Measurements from ENCODE around the gene CPSF6.
"Not testable (repeated sequence)": the region's sequence is repeated elsewhere in the genome, so short reads cannot be mapped to it uniquely, and the experiment has no call there.

Gene CPSF6, protein sequence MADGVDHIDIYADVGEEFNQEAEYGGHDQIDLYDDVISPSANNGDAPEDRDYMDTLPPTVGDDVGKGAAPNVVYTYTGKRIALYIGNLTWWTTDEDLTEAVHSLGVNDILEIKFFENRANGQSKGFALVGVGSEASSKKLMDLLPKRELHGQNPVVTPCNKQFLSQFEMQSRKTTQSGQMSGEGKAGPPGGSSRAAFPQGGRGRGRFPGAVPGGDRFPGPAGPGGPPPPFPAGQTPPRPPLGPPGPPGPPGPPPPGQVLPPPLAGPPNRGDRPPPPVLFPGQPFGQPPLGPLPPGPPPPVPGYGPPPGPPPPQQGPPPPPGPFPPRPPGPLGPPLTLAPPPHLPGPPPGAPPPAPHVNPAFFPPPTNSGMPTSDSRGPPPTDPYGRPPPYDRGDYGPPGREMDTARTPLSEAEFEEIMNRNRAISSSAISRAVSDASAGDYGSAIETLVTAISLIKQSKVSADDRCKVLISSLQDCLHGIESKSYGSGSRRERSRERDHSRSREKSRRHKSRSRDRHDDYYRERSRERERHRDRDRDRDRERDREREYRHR

DNA sequence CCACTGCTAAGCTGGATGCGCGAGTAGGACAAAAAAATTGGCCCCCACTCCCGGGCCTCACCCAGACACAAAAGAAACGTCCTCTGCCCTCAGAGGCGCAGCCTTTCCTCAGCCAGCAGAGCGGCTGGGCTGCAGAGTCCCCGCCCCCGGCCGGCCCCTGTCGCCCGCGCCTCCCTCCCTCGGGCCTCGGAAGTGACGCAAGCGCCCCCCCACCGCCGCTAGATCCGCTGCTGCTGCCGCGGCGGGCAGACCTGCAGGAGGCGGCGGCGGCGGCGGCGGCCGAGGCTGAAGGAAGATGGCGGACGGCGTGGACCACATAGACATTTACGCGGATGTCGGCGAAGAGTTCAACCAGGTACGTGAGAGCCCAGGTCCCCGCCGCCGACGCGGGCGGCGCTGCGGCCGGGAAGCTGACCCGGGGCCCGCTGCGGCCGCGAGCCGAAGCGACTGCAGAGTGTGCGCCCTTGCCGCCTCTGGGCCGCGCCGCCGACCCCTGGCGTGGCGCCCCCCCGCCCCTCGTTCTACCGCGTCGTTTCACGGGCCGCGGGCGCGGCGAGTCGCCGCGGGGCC, at the start of gene CPSF6:
TSS of gene CPSF6 (plus strand) at position 218 of the 570 bp plus-strand sequence. CDS start at position 296, 78 bp downstream.
- DNase-seq: peak; percentile 100

DNA sequence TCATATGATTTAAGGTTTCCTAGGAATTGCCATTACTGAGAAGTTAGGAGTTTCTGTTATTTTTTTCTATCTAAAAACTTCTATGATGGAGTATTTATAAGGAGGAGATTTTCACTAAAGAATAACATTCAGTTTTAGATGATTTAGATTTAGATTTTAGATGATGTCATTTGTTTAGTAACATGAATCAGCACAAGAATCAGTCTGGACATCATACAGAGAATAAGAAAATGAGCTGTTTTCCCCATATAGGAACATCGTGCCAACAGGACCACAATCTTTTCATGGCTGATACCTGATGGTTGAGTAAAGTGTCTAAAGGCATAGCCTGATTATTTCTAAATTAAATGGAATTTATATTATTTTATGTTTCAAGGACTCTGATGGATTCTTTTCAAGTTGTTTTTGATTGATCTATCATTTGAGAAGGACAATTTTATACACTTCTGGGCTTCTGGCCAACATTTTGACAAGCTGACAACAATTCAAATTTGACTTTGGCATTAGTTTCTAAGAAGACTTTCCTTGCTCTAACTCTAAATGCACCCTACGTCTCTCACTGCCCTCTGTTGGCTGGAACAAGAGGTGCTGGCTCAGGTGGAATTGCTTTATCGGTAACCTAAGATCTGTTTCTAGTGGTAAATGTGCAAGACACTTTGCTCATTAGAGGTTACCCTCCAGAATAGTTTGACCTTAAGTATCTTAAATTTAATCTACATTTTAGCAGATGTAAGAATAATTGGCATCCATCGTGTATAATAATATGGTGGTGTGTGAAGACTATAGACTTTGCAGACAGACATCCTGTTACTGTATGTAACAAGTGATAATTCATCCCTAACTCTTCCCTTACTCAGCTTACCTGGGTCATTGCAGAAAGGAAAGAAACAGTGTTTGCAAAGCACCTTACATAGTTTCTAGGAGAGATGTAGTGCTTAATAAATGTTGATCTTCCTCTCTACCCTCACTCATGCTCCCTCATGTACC, 42.8 kb upstream of the CPSF6 start:
- no peak for DNase-seq

DNA sequence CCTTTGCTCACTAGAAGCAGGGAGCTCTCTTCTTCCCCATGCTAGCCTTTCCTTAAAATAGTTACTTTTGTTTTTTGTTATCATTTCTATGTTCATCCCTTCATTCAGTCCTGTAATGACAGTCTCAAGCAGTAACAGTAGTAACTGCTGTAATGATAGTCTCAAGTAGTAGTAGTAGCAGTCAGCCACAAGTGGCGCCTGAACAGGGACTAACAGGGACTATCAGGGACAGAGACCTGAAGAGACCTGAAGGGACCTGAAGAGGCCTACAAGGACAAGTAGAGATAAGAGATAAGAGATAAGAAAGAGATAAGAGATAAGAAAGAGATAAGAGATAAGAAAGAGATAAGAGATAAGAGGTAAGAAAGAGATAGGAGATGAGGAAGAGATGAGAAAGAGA, 39.4 kb upstream of the CPSF6 start:
- not testable (repeated sequence) for DNase-seq

DNA sequence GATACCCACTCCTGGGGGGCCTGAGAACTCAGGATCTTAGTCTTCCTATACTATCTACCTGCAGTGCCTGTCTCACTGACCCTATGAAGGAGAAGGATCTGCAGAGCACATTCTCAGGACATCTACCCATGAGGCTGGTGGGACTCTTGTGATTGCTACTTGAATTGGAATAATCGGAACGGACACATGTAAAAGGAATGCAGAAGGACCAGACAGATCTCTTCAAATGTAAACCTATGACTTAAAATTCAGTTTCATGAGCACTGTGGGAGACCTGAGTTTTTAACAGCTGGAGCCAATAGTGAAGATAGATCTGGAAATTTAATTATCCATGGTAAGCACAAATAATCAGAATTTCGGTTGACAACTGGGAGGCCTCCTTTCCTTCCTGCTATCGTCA, 35.2 kb upstream of the CPSF6 start:
- DNase-seq: no peak

DNA sequence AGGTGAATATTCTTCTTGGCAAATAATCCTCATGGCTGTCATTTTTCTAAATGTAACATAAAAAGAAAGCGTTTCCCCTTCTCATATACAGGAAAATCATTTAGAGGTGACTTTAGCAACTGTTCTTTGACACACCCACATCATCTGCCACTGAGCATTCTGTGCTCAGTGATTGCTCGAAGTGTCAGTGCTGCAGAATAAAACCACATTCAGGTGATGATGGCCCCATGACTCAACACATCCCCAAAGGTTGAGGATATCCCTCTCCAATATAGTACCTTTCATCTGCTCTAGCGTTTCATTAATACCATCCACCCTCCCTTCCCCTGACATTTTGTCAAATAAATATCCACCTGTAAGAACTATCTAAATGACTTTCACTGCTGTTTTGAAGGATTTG, 28.7 kb upstream of the CPSF6 start:
- no peak for DNase-seq

DNA sequence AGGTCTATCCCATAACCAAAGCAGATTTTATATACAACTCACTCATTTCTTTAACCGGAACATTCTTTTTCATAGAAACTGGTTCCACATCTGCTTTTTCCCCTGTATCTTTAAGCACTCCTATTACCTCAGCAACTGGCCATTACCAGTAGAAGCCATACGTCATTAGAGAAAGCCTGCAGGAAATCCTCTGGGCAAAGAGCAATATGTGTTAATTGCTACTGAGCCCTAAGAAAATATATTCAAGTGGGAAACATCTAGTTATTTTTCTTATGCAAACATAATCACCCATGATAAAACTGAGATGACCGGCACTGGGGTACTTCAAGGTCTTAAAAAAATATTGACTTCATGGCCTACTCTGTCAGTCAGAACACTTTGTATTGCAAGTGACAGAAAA, 28.2 kb upstream of the CPSF6 start:
- no peak for DNase-seq

DNA sequence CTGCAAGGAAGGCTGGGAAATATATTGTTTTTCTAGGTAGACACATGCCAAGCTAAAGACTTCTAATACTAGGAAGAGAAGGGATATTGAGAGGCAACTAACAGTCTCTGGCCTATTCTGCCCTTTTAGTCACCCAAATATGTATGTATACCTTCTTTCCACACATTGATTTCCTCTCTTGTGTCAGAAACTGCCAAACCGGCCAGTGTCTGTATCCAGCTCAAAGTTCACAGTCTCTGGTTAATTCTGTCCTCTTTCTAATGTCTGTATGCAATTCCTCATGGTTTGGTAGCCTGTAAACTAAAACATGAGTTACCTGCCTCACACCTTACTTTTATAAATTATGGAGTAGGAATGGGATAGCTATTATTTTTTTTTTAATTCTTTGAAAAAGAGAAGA, 25.2 kb upstream of the CPSF6 start:
- no peak for DNase-seq

DNA sequence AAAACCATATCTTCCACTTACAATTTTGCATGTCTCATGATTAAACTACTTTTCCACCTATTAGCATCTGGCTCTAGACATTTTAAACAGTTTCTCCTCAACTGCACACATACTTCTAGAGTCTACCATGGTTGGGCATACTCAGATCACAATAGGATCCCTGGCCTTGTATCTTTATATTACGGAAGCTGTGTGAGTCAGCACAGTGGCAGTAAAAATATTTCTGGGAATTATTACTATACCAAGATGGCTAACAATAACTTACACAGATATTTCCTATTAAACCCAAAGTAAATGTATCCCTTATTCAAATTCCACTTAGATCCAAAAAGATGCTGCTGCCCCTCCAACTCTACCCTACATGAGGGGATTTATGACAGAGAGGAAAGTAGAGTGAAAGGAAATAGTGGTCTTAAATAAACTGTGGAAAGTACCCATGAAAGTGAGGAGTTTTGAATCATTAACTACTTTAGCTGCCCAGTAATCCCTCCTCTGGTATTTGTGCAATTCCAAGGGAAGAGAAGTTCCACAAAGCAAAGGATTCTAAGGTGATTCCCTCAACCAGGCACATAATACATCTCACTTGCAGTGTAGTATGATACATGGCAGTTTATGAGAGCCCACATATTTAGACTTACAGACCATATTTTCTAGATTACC, 14.0 kb upstream of the CPSF6 start:
- DNase-seq: no peak

DNA sequence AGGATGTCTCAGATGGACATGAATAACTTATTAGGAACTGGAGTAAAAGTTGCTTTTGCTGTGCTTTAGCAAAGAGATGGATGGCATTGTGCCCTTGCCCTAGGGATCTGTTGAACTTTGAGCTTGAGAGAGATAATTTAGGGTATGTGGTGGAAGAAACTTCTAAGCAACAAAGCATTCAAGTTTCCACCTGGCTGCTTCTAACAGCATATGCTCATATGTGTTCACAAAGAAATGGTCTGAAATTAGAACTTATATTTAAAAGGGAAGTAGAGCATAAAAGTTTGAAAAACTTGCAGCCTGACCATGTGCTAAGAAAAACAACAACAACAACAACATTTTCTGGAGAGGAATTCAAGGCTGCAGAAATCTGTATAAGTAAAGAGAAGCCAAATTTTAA, 7.9 kb upstream of the CPSF6 start:
- no peak for DNase-seq

DNA sequence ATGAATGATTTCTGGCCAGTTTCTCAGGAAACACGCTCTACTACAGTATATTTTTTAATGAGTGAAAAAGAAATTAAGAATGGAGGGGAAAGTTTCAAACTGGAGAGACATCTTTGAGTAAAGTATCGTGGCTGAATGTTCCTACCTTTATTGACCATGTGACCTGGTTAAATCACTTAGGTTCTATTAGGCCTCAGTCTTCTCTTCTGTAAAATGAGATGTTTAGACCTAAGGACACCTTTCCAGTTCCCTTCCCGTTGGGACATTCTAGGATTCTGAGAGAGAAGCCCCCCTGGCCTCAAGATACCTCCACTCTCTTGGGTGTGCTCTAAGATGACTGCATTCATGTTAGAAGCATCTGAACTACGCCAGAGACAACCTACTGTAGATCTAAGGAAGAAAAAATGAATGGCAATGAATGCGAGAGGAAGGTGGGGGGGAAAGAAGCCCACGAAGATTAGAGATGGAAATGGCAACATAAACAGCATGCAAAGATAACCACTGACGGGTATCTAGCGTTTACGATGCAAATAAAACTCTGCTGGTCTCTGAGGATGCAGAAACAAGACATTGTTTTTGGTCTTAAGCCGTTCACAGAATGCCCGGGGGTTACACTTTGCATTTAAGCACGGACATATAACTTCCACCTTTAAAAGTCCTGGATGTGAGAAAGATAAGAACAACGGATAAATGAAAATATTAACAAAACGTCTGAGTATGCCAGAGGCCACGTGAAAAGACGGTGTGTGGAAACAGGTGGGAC, 599 bp upstream of the CPSF6 start:
- no peak for DNase-seq

DNA sequence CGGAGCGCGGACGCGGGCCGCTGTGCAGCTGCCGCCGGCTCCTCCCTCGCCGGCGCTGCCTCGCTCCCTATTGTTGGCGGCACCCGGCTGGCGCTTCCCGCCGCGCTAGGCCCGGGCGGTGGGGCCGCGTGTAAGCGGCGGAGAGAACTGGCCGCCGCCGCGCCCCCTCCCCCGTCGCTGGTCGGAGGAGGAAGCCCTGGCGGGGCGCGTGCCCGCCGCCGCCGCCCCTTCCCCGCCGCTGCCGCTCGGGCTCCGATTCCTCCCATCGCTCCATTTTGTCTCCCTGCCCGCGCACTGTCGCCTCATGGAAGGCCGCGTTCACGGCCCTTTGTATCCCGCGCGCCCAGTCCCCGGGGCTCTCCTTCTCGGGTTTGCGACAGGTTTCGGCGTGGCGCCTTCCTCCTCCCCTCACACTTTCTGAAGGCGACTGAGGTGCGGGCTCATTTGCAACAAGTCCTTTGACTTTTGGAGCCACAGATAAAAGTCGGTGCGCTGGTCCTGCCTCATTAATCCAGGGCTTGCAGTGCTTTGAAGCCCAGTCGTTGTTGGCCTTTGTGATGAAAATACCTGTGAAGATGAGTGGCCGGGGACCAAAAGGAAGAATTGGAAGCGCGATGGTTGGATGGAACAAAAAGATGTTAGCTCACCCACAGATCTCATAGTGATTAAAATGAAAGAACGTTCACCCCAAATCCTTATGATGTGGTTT, 707 bp downstream of the CPSF6 start:
- DNase-seq: peak; percentile 99

DNA sequence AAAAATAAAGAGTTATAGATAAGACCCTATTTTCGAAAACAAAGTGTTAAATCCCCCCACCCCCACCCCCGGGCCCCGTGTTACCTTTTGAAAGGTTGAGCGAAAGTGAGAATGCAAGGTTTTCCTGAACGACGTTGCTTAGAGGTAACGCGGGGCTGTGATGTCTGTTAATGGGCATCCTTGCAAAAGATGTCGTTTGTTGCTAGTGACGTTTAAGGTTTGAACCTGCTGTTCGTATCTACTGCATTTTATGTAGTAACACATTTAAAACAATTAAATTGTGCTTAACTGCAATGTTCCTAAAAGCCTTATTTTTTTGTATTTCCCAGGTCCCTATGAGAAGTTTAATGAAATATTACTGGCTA, 1.2 kb downstream of the CPSF6 start:
- DNase-seq: no peak

DNA sequence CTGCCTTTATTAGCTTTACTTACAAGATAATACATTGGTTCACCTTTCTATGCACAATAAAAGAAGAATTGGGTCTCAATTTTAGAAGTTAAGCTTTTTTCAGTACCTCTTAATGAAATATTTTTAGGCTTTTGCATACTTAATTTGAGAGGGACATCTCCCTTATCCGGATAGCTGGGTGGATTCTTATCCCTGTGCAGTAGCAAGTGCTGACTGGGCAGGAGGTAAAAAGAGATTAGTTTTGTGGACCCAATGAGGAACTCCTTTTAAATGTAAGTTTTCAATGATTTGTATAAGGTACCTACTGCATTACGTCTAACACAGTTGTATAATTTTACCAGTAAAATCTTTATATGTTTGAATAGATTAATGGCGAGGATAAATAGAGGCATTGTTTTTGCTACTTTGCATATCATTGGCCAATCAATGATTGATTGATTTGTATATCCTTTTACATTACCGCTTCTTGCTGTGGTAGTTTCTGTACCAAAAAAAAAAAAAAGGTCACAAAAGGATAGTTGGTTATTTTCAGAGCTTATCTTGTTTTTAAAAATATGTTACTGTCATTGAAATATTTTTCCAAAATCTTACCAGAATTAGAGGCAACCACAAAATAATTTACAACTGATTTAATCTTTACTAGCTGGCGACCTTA, 2.2 kb downstream of the CPSF6 start:
- DNase-seq: no peak

DNA sequence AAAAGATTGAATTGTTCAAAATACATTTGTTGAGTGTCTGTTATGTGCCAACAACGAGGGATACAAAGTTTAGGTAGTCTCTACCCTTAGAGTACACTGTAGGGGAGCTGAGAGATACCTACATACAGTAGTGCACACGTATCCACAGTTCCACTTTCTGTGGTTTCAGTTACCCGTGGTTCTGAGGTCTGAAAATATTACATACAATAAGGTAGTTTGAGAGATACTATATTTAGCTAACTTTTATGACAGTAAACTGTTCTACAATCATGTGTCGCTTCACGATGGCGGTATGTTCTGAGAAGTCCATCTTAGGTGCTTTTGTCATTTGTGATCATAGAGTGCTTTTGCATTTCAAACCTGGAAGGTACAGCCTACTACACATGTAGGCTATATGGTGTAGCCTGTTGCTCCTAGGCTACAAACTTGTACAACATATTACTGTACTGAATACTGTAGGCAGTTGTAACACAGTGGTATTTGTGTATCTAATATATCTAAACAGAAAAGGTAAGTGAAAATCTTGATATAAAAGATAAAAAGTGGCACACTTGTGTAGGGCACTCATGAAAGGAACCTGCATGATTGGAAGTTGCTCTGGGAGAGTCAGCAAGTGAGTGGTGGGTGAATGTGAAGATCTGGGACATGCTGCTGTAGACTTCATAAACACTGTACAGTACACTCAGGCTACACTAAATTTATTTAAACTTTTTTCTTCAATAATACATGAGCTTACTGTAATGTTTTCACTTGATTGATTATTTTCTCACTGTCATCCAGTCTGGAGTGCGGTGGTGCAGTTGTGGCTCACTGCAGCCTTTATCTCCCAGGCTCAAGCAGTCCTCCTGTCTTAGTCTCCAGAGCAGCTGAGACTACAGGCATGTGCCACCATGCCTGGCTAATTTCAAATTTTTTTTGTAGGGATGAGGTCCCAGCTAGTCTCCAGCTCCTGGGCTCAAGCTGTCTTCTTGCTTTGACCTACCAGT, 4.0 kb downstream of the CPSF6 start:
- no peak for DNase-seq

DNA sequence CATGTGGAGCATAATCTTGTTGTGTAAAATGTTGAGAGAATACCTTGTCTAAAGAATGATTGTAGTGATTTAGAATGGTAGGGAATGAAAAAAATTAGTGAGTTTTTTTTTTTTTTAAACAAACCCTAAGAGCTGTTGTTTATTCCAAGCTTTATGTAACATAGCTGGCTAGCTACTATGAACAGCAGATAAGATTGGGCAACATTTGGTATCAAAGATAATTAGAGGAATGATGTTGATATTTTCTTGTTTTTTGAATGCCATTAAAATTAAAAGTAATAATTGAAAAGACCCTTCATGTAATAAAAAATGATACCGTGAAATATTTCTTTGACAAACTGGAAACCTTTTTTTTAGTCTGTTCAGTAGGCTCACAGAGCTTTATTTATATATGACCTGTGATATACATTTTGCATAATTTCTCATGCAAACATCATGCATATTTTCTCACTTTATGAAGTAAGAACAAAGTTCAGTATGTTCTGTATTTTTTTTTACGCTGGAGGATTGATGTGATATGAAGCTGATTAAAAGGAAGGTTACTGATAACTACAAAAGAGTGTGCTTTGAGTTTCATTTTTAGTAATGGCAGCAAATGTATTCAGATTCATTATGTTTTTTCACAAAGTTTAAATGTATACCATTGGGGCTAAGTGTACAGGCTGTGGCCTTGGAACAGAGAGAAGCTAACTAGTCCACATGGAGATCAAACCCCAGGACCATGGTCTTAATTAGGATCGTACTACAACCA, 8.1 kb downstream of the CPSF6 start:
- no peak for DNase-seq

DNA sequence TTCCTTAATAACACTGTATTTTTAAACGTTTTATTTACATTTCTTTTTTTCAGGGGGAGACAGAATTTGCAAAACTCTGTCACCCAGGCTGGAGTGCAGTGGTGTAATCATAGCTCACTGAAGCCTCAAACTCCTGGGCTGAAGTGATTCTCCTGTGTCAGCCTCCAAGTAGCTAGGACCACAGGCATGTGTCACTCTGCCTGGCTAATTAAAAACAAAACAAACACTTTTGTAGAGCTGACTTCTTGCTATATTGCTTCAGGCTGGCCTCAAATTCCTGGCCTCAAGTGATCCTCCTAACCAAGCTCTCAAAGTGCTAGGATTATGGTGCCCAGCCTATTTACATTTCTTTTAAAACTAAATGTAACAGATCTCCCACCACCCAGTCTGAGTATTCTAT, 12.7 kb downstream of the CPSF6 start:
- no peak for DNase-seq

DNA sequence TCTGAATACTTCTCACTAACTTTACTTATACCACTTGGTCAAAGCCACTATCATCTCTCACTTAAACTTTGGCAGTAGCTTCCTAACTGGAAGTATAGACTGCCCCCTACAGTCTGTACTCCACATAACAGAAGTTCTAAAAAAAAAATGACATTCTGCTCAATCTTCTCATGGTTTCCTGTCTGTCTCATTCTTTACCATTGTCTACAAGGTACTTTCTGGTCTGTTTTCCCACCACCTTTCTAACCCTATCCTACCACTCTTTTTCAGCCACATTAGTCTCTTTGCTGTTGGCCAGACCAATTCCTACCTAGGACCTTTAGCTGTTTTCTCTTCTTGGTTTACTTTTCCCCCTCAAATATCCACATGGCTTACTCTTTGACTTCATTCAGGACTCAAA, 14.7 kb downstream of the CPSF6 start:
- DNase-seq: no peak

DNA sequence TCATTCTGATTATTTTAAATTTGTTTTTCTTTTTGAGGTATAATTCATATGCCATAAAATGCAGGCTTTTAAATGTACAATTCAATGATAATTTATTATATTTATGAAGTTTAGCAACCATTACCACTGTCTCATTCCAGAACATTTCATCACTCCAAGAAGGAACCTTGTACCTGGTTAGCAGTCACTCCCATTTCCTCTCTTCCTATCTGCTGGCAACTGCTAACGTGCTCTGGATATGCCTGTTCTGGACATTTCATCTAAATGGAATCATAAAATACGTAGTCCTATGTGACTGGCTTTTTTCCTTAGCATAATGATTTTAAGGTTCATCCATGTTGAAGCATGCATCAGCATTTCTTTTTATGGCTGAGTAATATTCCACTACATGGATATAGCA, 15.5 kb downstream of the CPSF6 start:
- DNase-seq: no peak

DNA sequence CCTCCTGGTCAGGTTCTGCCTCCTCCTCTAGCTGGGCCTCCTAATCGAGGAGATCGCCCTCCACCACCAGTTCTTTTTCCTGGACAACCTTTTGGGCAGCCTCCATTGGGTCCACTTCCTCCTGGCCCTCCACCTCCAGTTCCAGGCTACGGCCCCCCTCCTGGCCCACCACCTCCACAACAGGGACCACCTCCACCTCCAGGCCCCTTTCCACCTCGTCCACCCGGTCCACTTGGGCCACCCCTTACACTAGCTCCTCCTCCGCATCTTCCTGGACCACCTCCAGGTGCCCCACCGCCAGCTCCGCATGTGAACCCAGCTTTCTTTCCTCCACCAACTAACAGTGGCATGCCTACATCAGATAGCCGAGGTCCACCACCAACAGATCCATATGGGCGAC, 19.3 kb downstream of the CPSF6 start:
- no peak for DNase-seq

All from T1000 (cell line).